ENCODE data around the gene FCER1G.
"Not testable (repeated sequence)": the region's sequence is repeated elsewhere in the genome, so short reads cannot be mapped to it uniquely, and the experiment has no call there.

FCER1G gene

DNA sequence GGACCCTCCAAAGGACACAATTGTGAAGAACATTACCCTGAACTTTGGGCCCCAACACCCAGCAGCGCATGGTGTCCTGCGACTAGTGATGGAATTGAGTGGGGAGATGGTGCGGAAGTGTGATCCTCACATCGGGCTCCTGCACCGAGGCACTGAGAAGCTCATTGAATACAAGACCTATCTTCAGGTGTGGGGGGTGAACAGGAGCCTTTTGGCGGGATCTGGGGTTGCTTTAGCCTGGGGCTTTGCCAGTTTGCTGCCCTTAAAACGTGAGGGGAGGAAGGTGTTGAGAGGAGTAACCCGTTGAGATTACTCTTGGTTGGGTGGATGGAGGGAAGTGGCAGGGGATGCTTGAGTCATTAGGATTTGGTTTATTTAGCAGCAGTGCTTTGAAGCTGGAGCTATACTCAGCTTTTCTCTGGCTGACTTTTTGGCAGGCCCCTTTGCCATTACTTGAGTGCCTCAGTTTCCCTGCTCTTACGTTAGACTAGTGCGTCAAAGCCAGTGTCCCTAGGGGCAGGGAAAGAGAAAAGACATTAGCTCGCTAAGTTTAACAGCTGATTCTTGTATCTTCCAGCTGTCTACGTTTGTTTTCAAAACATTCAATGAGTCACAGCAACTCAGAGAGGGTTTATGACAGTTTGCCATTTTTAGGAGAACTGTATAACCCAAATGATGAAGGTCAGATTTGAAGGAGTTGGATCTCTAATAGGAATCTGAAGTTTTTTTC, 8.5 kb upstream of the FCER1G start:
- no peak for DNase-seq (ENCODE audit: low read depth, low spot score)

DNA sequence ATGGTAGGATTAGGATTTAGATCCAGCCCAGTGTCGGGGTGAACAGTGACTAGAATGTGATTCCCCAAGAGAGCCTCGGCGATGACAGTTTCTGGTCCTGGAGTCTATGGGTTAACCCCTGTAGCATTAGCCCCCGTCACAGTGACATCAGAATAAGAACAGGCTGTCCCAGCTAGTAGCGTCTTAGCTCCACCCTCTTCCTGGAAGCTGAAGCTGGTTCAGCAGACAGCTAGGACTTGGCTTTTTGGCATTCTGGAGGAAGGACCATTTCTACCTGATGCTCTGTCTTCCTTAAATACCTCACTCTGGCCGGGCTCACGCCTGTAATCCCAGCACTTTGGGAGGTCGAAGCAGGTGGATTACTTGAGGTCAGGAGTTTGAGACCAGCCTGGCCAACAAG, 7.9 kb upstream of the FCER1G start:
- DNase-seq (ENCODE audit: low read depth, low spot score), result no peak

DNA sequence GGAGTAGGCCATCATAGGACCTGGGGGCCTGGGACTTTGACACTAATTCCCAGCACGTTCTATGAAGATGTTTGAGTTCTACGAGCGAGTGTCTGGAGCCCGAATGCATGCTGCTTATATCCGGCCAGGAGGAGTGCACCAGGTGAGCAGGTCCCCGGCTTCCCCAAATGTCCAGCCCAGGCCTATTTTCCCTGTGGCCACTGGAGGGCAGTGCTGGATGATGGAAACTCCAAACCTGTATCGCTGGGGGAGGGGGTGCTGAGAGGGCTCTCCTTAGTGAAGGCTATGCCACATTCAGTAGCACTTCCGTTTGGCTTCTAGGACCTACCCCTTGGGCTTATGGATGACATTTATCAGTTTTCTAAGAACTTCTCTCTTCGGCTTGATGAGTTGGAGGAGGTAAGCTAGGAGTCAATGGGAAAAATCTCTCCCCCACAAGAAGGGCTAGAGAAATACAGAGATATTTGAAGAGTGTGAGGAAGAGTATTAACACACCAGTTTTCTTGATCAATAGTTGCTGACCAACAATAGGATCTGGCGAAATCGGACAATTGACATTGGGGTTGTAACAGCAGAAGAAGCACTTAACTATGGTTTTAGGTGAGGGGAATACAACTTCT, 5.2 kb upstream of the FCER1G start:
- DNase-seq (ENCODE audit: low read depth, low spot score), result peak; percentile 45

DNA sequence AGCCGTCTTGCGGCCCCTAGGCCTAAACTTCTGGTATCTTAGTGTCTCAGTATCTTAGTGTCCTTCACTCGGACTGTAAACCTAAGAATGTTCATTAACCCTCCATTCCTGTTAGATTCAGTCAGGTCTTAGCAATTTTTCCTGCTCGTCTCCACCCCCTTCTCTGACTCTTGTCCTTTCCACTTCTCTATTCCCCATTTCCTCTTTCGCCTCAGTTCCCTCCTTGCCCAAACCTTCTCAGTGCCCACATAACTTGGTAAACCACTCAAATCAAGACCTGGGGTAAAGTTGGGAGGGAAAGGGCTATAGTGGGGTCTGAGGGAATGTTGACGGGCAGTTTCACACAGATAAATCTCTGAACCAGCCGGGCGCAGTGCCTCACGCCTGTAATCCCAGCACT, 726 bp upstream of the FCER1G start:
- DNase-seq (ENCODE audit: low read depth, low spot score), result no peak

DNA sequence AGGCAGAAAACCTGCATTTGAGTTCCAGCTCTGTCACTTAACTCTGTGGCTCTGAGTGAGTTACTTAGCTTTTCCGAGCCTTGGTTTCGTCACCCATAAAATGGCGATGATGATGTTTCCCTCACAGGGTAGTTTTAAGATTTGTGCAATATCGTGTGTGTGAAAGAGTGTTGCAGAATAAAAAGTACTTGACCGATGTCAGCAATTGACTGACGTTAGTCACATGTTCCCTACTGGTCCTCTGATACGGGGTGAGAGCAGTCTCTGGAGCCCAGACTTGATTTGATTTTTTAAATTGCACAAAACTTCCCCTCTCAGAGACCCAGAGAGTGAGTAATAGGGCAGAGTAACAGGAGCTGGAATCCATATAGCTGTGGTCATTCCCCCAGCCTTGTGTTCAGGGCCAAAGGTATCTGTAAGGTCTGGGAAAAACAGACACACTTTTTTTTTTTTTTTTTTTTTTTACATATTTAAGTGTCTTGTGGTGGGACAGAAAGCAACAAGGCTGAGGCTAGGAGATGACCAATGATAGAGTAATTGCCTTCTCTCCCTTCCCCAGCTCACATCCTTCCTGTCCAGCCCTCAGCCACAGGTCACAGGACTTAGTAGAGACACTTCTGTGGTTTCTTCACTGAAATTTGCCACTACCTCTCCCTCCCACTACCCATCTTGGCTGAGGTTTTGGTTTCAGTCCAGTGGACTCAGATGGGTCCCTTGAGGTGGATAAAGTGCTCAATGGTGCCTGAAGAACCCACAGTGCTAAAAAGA, 2.0 kb downstream of the FCER1G start:
- no peak for DNase-seq (ENCODE audit: low read depth, low spot score)

DNA sequence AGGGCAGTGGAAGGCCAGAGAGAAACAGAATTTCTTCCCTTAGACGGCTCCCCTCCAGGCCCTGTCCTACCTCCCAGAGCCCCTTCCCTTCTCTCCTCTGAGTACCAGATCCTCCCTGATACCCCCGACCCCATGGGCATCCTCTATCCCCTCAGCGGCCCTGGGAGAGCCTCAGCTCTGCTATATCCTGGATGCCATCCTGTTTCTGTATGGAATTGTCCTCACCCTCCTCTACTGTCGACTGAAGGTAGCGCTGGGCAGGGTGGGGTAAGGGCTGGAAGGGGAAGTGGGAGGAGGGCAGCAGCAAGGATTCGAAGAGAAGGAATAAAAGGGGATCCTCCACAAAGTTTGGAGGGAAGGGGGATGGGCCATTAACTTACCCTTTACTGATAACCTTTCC, 2.7 kb downstream of the FCER1G start:
- no peak for DNase-seq (ENCODE audit: low read depth, low spot score)

DNA sequence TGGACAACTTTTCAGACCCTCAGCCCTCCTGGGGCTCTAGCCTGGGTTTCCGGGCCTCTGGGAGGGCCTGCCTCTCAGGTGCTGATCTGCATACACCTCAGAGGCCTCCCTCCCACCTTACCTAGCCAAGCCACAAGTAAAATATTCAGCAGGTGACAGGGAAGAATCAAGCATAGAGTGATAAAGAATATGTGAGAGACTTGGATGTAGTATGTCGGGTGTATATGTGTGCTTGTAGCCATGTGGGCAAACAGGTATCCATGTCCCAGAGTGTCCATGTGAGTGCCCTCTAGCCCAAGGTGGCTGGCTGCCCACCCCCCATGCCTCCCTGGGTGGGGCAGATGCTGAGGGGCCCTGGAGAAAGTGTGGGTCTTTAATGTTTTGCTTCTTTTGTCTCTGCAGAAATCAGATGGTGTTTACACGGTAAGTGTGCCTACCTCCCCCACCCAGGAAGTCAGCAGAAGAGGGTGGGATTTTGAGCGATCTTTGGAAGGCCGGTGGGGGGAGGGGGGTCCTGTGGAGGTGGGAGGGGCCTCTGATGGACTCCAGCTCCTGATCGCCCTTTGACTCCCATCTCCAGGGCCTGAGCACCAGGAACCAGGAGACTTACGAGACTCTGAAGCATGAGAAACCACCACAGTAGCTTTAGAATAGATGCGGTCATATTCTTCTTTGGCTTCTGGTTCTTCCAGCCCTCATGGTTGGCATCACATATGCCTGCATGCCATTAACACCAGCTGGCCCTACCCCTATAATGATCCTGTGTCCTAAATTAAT, 3.4 kb downstream of the FCER1G start:
- DNase-seq (ENCODE audit: low read depth, low spot score), result no peak

DNA sequence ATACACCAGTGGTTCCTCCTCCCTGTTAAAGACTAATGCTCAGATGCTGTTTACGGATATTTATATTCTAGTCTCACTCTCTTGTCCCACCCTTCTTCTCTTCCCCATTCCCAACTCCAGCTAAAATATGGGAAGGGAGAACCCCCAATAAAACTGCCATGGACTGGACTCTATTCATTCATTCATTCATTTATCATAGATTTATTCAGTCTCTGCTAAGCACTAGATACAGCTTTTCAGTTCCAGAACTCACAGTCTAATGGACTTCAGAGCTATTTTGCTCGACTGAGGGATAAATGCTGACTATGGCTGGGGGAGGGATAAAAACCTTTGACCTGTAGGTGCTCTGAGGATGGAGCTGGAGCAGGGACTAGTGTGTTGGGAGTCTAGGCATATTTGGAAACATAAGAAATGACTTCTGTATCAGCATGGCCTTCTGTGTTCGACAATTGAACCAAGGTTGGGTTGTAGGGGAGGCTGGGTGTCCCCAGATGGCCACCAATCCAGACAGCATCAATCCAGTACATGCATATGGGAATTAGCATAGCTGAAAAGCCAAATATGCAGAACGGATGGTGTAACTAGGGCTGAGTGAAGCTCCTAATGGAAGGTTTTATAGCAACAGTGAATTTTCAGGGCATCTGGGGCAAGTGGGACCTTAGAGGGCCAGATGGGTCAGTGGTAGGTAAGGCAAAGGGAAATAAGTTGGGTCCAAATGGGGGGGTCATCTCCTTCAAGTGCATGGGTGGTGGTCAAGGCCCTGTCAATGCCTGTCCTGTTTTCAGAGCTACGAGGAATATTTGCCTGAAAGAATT, 4.2 kb downstream of the FCER1G start:
- DNase-seq (ENCODE audit: low read depth, low spot score), result no peak

DNA sequence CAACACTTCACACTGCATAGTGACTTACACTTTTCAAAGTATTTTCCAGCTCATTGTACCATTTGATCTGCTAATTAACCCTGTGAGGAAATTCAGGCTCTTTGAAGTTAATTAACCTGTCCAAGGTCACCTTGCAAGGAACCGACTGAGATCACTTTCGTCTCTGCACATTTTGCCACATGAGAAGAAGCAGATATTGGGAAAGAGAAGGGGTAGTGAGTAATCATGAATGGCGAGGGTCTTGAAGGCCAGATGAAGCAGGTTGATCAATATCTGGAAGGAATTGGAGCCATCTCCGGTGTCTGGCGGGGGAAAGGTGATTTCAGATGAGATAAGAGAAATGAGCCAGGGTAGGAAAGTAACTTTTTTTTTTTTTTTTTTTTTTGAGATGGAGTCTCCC, 4.9 kb downstream of the FCER1G start:
- DNase-seq (ENCODE audit: low read depth, low spot score), result no peak

DNA sequence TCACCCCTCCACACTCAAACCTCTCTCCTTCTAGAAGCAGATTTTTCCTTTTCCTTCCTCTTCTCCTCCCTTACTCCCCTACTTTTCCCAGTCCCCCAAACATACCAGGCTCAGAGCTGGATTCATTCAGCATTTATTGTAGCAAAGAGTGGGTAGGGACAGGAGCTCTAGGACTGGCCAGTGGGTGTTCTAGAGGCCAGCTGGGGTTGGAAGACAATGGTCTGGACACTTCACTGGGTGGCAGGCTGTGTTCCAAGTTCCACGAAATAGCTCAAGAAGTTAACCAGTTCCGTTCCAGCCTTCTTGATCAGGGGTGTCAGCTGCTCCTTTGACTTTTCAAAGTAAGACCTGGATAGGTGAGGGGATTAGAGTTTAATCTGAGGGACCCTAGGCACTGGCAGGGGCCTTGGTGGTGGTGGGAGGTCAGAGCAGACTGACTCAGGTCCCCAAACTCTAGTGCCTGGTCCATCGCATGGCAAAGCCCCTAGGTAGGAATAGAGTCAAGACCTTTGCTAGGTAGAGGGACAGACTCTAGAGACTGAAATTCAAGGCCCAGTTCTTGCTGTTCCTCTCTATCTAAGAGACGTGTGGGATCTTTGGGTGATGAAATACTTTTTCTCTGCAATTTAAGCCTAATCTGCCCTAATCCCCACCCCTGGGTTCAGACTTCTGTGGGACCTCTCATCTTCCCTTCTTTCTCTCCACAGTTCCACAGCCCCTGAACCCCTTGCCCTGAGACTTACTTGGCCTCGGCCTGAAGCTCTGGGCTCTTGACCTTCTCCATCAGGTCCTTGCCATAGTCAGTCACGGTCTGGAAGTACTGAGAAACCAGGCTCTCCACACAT, 7.3 kb downstream of the FCER1G start:
- no peak for DNase-seq (ENCODE audit: low read depth, low spot score)

DNA sequence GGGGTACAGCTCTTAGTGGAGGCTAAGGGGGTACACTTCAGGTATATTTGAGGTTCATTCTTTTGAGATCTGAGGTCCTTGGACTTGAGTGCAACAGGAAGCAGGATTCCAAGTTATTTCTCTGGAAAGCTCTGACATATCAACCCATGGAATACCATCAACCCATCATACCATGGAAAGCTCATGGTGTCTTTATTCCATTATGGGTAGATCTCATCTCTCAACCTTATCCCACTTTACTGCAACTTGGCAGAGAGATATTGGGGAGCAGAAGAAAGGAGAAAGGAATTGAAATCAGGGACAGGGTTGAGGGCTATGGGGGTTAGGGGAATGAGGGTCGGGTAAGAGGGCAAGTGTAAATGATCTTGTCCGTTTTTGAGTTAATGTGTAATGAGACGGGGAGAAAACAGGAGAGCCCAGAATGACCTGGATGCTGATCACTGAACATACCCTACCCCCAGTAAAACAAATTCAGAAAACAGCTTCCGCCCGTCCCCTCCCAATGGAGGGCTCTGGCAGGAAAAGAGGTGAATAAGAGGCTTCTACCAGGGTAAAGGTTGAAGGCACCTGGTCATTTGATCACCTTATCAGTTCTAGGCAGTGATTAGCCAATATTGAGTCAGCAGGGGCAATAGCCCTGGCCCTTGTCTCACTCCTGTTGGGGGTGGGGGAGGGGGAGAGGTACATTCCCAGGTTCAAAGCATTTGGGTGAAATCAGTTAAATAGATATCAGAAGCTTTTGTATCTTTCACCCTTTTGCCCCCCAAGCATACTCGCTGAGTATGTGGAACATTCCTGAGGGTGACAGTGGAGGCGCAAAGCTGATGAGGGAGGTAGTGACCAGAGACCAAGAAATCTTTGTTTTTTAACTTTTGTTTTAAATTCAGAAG, 9.0 kb downstream of the FCER1G start:
- DNase-seq (ENCODE audit: low read depth, low spot score), result no peak

DNA sequence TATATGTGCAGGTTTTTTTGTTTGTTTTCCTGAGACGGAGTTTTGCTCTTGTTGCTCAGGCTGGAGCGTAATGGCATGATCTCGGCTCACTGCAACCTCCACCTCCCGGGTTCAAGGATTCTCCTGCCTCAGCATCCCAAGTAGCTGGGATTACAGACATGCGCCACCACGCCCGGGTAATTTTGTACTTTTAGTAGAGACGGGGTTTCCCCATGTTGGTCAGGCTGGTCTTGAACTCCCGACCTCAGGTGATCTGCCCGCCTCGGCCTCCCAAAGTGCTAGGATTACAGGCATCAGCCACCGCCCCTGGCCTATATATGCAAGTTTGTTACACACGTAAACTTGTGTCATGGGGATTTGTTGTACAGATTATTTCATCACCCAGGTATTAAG, 9.6 kb downstream of the FCER1G start:
- not testable (repeated sequence) for DNase-seq (ENCODE audit: low read depth, low spot score)

DNA sequence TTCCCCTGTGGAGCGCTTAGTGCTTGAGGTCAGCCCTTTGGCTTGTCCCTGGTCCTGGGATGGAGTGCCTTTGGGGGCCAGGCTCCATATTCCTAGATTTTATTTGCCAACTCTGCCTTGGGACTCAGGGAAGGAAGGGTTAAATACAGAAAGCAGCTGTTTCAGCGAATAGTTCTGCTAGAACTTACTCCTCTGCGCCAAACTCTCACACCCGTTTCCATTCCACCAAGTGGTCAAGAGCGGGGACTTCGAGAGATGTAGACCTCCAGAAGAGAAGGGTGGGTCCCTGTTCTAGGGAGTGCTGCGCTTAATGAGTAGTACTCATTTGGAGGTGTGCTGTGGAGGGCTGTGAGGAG, 10.1 kb downstream of the FCER1G start:
- DNase-seq (ENCODE audit: low read depth, low spot score), result no peak

DNA sequence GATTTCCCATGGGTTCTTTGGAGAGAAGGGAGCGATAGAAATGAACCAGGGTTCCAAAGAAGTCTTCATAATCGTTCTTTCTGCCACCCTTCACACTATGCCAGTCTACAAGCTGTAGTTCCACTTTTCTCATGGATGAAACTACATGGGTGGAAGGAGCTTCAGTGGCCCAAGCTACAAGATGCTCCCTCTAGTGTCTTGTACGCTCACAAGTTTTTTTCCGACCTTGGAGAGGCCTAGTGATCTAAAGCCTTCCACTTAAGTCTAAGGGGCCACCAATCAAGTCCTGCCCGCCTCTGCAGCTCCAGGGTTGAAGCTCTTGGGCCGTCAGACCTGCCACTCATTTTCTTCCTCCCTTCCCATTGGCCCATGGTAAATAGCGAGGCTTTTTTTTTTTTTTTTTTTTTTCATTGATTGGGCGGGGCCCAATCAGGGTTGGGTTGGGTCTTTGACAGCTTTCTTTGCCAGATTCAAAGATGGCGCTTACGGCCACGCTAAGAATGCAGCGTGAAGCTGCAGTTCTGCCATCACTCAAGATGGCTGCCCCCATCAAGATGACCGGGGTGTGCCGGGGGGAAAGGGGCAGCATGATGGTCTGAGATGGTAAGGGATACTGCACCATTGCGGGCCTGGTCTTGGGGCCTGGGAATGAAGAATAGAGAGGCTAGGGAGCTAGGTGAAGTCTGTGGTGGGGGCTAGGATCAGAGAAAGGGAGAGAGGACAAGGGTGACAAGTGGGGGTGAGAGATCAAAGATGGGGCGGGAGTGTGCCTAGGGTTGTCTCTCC, 10.6 kb downstream of the FCER1G start, which contains the start of gene TOMM40L:
Gene TOMM40L (plus strand): TSS at position 527 of the 786 bp plus-strand sequence. CDS start 430 bp downstream, outside the sequence.
- DNase-seq (ENCODE audit: low read depth, low spot score), result peak; percentile 82

DNA sequence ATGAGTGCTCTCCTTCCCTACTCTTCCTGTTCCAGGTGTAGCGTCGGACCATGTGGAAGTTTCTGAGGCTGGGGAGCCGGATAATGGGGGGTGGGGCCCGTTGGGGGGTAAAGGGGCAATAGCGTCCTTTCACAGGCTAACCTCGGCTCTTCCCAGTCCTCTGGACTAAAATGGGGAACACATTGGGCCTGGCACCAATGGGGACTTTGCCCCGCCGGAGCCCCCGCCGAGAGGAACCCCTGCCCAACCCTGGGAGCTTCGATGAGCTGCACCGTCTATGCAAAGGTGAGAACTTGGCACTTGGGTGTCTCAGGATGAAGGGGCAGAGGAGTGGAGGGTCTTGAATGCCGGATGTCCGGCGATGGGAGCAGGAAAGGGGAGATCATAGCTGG, 11.2 kb downstream of the FCER1G start:
- DNase-seq (ENCODE audit: low read depth, low spot score), result no peak

DNA sequence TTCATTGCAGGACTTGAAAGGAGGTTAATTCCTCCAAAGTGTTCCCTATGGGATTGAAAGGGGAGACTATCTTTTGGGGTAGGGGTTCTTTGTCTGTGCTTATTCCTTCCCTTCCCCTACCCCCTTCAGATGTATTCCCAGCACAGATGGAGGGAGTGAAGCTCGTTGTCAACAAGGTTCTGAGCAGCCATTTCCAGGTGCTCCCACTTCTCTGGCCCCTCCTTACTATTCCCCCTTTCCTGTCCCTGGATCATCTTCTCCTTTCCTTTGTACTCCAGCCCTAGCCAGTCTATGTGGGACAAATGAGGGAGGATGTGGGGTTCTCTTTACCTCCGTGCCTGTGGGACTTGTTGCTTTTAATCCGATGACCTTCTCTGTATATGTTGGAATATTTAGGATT, 11.7 kb downstream of the FCER1G start:
- DNase-seq (ENCODE audit: low read depth, low spot score), result no peak

DNA sequence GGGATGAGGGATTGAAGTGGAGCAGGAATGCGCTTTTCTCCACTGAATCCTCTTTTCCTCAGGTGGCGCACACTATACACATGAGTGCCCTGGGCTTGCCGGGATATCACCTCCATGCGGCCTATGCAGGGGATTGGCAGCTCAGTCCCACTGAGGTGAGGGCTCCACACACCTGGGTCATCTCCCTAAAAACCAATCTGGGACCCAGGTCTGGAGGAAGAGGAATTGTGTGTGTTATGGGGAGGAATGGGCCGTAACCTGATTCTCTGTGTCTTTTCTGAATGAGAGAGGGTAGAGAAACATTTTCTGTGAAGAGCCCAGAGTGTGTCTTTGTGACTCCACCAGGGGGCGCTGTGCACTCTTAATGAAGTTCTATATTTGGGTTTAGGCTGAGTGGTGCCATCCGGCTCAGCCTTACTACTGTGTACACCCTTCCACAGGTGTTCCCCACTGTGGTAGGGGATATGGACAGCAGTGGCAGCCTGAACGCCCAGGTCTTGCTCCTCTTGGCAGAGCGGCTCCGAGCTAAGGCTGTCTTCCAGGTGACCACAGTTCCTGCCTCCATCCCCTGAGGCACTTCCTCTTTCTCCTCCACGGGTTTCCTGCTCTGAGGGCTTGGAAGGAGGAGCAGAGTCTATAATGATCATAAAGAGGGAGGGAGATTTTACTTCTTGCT, 12.2 kb downstream of the FCER1G start:
- DNase-seq (ENCODE audit: low read depth, low spot score), result peak; percentile 80

DNA sequence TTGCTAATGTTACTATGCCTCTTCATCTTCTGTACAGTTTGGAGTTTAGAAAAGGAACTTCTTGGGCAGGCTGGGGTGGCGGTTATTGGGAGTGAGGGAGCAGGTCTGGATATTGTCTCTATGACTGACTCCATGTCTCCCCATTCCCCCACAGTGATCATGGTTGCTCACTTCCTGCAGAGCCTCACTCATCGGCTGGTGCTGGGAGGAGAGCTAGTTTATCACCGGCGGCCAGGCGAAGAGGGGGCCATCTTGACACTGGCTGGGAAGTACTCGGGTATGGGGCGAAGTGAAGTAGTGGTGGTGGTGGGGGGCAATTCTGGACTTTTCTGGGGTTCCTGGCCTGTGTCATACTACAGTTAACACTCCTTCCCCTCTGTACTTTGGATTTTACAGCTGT, 12.9 kb downstream of the FCER1G start:
- no peak for DNase-seq (ENCODE audit: low read depth, low spot score)
